ENCODE measurements around the gene MAP6.

Gene MAP6

DNA sequence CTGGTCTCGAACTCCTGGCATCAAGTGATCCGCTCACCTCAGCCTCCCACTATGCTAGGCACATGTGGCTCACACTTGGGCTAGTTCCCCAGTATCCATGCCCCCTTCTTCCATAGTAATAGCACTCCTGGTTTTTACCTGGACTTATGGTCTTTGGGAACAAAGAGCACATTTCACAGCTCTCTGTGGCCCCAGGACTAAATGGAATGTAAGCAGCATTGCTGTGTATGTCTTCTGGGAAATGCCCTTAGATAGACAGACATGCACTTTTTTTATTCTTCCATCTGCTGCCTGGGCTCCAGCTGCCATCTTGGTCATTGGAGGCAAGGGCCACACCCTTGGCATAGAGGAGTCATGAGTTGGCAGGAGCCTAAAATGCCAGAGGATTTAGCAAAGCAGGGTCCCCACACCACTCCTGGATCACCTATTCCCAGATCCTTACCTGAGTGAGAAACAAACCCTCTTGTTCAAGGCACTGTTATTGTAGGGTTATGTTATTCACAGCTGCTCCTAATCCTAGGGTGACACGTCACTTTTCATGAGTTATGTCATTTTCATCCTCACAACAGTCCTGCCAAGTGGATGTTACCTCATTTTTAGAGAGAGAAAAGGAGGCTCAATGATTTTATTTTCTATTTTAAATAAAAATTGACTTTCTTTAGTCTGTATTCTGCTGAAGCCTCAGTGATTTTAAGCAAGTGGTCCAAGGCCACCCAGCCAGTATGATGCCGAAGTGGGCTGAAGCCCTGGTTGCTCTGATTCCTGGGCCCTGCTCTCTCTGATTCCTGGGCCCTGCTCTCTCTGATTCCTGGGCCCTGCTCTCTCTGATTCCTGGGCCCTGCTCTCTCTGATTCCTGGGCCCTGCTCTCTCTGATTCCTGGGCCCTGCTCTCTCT, 127.4 kb downstream of the MAP6 start:
- no peaks in the 10 kb centered on the region for H3K27me3 ChIP-seq (ENCODE audit: control insufficient read depth, insufficient read depth, low read length, poor library complexity, severe bottlenecking)
- no peak overlapping the region for H3K27ac ChIP-seq (ENCODE audit: insufficient read depth, low read depth, low read length, poor library complexity, severe bottlenecking)
- H3K4me3 ChIP-seq (ENCODE audit: insufficient read depth, low read depth, low read length): no peak overlapping the region
- no peaks in the 10 kb centered on the region for H3K36me3 ChIP-seq (ENCODE audit: control insufficient read depth, insufficient read depth, low read length)
- WGBS, 2 experiments: 89 to 96% methylated on average over 4 of the region's 4 CpGs
- no peaks in the 10 kb centered on the region for H3K4me1 ChIP-seq (ENCODE audit: control insufficient read depth, insufficient read depth, low read length)
- no peaks in the 10 kb centered on the region for H3K9me3 ChIP-seq (ENCODE audit: control insufficient read depth, low read length)

DNA sequence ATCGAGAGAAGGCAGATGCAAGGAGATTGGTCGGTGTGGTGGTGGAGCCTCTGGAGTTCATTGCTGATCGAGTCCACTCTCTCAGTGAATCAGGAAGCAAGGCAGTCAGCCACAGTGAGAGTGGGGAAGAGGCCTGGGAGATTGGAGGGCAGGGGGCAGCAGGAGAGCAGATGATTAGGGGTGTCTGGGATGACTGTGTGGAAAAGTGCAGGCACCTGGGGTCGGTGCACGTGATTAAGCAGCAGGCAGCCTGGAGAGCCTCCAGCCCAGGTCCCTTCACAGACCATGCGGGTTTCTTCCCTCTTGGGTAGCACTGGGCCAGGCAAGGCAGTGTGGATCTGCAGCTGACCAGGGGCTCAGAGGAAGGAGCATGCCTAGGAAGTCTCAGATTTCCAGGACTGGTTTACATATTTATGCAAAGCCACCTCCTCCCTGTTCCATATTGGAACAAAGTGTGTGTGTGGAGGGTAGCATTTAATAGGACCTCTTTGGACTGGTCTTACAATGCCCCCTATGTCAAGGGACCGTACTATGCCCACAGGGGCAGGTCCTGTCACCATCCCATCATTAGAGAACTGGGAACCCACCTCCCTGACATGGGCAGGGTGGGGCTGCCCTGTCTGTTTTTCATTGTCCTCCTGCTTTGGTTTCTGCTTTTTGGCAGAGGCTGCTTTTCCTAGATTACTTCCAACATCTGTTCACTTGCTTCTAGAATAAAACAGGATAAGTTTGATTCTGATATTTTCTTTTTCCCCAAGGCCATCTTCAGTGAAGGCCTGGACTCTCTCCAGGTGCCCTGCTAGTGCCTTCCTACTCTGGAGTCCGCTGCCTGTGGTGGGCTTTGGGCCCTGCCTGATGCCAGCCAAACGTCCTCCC, 129.1 kb downstream of the MAP6 start:
- no peaks in the 10 kb centered on the region for H3K36me3 ChIP-seq (ENCODE audit: control insufficient read depth, insufficient read depth, low read length)
- no peak overlapping the region for H3K4me3 ChIP-seq (ENCODE audit: insufficient read depth, low read depth, low read length)
- H3K27ac ChIP-seq (ENCODE audit: insufficient read depth, low read depth, low read length, poor library complexity, severe bottlenecking): no peak overlapping the region
- 87 to 89% methylated on average over 9 of the region's 9 CpGs for WGBS, 2 experiments
- no peaks in the 10 kb centered on the region for H3K9me3 ChIP-seq (ENCODE audit: control insufficient read depth, low read length)
- H3K27me3 ChIP-seq (ENCODE audit: control insufficient read depth, insufficient read depth, low read length, poor library complexity, severe bottlenecking): no peaks in the 10 kb centered on the region
- no peaks in the 10 kb centered on the region for H3K4me1 ChIP-seq (ENCODE audit: control insufficient read depth, insufficient read depth, low read length)

DNA sequence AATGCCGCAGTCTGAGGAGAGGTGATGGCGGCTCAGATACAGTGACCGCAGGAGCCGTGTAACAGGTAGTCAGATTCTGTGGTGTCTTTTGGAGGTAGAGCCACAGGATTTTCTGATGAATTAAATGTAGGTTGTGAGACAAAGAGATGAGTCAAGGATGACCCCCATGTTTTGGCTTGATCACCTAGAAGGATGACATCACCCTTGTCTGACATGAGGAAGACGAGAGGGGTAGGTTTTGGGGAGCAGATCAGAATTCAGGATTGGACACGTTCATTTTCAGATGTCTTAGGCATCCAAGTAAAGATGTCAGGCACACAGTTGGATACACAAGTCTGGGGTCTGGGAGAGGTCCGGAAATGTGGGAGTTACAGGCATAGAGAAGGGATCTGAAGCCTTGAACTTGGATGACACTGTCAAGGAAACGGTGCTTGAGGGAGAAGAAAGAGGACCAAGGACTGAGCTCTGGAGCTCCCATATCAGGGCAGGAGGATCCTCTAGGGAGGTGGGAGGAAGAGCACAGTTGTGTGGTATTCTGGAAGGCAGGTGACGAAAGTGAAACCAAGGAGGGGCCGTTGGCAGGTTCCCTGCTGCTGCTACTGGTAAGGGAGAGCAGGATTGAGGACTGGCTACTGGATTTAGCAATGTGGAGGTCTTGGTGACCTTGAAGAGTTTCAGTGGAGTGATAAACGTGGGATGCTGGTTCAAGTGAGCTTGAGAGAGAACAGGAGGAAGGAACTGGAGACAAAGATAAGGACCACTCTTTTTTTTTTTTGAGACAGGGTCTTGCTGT, 130.5 kb downstream of the MAP6 start:
- Histone ChIP-seq H3K27me3 (ENCODE audit: control insufficient read depth, insufficient read depth, low read length, poor library complexity, severe bottlenecking) (no peaks in the 10 kb centered on the region), H3K4me1 (ENCODE audit: control insufficient read depth, insufficient read depth, low read length) (no peaks in the 10 kb centered on the region), H3K27ac (ENCODE audit: insufficient read depth, low read depth, low read length, poor library complexity, severe bottlenecking) (no peak overlapping the region), H3K9me3 (ENCODE audit: control insufficient read depth, low read length) (no peaks in the 10 kb centered on the region), H3K4me3 (ENCODE audit: insufficient read depth, low read depth, low read length) (no peak overlapping the region), H3K36me3 (ENCODE audit: control insufficient read depth, insufficient read depth, low read length) (no peaks in the 10 kb centered on the region)
- 89 to 91% methylated on average over 11 of the region's 11 CpGs for WGBS, 2 experiments

DNA sequence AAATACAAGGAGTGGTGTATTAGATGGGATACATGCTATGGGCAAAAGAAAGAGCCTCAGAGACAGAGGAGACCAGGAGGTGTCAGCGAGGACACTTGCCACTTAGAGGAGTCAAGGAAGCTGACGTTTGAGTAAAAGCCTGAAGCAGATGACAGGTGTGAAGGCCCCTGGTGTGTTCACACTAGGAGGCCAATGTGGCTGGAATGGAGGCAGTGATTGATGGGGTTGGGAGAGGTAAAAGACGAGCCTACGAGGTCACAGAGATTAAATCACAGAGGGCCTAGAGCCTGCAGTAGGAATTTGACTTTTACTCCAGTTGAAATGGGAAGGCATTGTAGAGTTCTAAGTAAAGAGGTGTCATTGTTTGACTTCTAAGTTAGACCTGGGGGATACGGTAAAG, 131.1 kb downstream of the MAP6 start:
- H3K36me3 ChIP-seq (ENCODE audit: control insufficient read depth, insufficient read depth, low read length): no peaks in the 10 kb centered on the region

More for the DNA sequence above, 131.1 kb downstream of the MAP6 start:
- H3K27ac ChIP-seq (ENCODE audit: insufficient read depth, low read depth, low read length, poor library complexity, severe bottlenecking): no peak overlapping the region
- H3K4me3 ChIP-seq (ENCODE audit: insufficient read depth, low read depth, low read length): no peak overlapping the region
- H3K27me3 ChIP-seq (ENCODE audit: control insufficient read depth, insufficient read depth, low read length, poor library complexity, severe bottlenecking): no peaks in the 10 kb centered on the region
- WGBS, 2 experiments: 58 to 69% methylated on average over 5 of the region's 5 CpGs
- H3K9me3 ChIP-seq (ENCODE audit: control insufficient read depth, low read length): no peaks in the 10 kb centered on the region
- H3K4me1 ChIP-seq (ENCODE audit: control insufficient read depth, insufficient read depth, low read length): no peaks in the 10 kb centered on the region
